ENCODE measurements around the gene YTHDC2. TPM values are rescaled to one million over a fixed set of nuclear protein-coding genes. Genes with fewer than 3 reads are reported as not detected.

Gene YTHDC2
- total RNA-seq, 1 experiment from 2014 or later = 21.3 TPM

GRCh38 chr5:113519412-113519811, 5.9 kb downstream of the YTHDC2 start:
- DNase-seq (ENCODE audit: low read depth) = no peak

GRCh38 chr5:113520429-113520828, 6.9 kb downstream of the YTHDC2 start:
- no peak for DNase-seq (ENCODE audit: low read depth)

- no peak for DNase-seq (ENCODE audit: low read depth)
These were observed 7.4 kb downstream of the YTHDC2 start for GRCh38 chr5:113520899-113521298.

DNA sequence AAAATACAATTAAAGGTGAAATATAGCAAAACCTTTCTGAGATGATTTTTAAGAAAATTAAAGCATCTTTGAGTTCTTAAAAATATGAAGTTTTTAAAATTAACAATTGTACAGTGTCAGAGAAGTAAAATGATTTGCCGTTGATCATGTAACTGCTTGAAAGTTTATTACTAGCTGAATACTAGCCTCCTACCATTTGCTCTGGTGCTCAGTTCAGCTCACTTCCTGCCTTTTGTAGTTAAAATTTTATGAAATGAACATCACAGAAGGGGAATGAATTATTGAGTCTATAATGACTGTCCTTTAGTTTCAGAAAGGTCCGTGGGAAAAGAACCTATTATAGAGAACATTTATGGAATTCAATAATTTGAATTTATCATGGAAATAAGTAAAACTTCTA, 9.7 kb downstream of the YTHDC2 start:
- DNase-seq (ENCODE audit: low read depth) = no peak

DNA sequence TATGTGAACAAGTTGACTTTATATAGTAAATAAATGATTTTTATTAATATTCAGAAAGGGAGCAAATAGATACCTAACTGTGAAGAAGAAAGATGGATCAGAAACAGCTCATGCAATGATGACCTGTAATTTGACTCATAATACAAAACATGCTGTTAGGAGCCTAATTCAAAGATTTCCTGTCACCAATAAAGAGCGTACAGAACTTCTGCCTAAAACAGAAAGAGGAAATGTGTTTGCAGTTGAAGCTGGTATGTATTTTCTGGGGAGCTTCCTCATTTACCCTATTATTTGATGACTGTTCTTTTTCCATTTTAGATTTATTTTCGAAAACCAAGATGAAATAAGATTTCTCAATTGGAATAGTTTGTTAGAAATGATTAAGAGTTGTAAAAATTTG, 11.4 kb downstream of the YTHDC2 start:
- no peak for DNase-seq (ENCODE audit: low read depth)

GRCh38 chr5:113526421-113526820, 12.9 kb downstream of the YTHDC2 start:
- DNase-seq (ENCODE audit: low read depth) = no peak

DNA sequence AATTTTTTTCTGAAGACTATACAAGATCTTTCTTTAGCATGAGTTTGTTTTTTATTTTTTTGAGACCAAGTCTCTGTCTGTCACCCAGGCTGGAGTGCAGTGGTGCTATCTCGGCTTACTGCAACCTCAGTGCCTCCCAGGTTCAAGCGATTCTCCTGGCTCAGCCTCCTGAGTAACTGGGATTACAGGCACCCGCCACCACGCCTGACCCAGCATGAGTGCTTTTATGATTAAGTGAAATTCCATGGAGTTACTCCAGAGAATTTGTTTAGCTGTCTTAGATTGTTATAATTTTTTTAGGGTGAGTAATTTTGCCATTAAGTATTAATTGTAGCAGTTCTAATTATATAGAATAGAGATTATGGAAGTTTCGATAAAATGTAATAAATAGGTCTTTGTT, 14.3 kb downstream of the YTHDC2 start:
- DNase-seq (ENCODE audit: low read depth) = no peak

GRCh38 chr5:113531481-113532159, 18.1 kb downstream of the YTHDC2 start:
- no peak for DNase-seq (ENCODE audit: low read depth)

DNA sequence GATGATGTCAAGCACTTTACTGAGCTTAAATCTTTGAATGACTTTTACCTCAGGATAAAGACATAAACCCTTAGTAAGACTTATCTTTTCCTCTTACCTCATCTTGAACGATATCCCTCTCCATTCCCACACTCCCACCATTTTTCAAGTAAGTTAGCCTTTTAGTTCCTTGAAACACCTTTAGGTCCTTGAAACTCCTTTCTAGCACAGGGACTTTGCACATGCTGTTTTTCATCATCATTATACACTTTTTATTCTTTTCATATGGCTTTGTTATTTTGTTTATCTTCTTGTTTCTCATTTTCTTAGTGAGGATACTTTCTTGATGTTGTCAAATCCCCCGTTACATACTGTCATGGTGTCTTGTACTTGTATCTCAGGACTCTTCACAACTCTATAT, 24.8 kb downstream of the YTHDC2 start:
- DNase-seq (ENCODE audit: low read depth) = no peak

- DNase-seq (ENCODE audit: low read depth) = peak; percentile 9
These were observed 33.2 kb downstream of the YTHDC2 start for GRCh38 chr5:113546703-113547183.

GRCh38 chr5:113548396-113548795, 34.9 kb downstream of the YTHDC2 start:
- DNase-seq (ENCODE audit: low read depth) = no peak

DNA sequence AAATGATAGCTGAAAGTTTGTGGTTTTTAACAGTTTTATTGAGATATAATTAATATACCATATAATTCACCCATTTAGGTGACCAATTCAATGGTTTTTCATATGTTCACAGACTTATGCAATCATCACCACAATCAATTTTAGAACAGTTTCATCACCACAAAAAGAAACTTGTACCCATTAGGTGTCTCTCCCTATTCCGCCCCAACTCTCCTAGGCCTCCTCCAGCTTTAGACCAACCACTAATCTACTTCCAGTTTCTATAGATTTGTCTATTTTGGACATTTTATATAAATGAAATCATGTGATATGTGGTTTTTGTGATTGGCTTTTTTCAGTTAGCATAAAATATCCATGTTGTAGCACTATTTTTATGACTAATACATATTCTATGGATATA, 38.6 kb downstream of the YTHDC2 start:
- no peak for DNase-seq (ENCODE audit: low read depth)

DNA sequence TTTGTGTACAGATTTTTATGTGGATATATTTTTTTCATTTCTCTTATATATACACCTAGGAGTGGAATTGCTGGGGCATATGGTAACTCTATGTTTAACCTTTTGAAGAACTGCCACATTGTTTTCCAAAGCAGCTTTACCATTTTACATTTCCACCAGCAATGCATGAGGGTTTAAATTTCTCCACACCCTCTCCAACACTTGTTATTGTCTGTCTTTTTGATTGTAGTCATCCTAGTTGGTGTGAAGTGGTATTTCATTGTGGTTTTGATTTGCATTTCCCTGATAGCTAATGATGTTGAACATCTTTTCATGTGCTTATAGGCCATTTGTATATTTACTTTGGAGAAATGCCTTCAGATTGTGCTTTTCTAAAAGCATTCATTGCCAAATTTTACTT, 39.1 kb downstream of the YTHDC2 start:
- DNase-seq (ENCODE audit: low read depth) = no peak

DNA sequence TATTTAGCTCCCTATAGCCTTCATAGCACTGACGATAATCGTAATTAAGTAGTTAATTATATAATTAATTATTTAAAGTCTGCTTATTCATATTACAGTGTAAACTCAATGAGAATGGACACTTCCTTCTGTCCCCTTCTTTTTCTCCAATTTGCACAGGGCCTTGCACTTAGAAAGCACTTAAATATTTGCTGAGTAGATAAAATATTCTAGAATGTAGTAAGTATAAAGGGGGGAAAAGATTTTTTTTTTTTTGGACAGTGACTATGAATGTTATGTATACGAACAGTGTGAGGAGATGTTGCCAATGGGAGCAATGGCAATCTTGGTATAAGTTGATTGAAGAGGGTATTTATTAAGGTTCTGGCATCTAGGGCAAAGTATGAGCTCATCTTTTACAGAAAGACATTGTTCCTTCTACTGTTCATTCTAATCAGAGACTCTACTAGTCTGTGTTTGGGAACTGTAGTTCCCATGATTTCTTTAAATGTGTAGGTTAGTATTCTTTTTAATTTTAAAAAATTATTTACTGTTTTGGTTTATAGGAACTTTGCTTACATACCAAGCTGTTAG, 49.4 kb downstream of the YTHDC2 start:
- no peak for DNase-seq (ENCODE audit: low read depth)

DNA sequence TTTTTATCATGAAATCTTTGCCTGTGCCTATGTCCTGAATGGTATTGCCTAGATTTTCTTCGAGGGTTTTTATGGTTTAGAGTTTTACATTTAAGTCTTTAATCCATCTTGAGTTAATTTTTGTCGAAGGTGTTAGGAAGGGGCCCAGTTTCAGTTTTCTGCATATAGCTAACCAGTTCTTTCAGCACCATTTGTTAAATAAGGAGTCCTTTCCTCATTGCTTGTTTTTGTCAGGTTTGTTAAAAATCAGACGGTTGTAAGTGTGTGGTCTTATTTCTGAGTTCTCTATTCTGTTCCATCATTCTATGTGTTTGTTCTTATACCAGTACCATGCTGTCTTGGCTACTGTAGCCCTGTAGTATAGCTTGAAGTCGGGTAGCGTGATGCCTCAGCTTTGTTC, 55.9 kb downstream of the YTHDC2 start:
- DNase-seq (ENCODE audit: low read depth) = no peak

DNA sequence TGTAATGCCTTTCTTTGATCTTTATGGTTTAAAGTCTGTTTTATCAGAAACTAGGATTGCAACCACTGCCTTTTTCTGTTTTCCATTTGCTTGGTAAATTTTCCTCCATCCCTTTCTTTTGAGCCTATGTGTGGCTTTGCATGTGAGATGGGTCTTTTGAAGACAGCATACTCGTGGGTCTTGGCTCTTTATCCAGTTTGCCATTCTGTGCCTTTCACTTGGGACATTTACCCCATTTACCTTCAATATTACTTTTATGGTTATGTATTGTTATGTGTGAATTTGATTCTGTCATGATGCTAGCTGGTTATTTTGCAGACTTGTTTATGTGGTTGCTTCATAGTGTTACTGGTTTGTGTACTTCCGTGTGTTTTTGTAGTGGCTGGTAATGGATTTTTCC, 59.2 kb downstream of the YTHDC2 start:
- DNase-seq (ENCODE audit: low read depth) = no peak

- DNase-seq (ENCODE audit: low read depth) = peak; percentile 97
These were observed 60.9 kb downstream of the YTHDC2 start for GRCh38 chr5:113574417-113574816.

DNA sequence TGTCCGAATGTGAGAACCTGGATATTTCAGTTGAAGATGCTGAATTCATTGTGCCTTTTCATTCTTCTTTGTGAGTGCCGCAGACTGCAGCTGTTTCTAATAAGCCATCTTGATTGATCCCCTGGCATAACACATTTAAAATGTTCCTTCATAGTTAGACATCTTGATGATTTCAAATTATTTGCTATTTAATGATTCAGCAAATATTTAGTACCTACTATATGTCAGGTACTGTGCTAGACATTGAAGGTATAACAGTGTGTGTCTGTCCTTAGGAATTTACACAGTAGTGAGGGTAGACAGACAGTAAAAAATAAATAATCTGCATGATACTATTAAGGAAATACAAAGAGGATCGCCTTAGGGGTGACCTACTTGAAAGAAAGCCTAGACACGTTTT, 61.6 kb downstream of the YTHDC2 start:
- no peak for DNase-seq (ENCODE audit: low read depth)

DNA sequence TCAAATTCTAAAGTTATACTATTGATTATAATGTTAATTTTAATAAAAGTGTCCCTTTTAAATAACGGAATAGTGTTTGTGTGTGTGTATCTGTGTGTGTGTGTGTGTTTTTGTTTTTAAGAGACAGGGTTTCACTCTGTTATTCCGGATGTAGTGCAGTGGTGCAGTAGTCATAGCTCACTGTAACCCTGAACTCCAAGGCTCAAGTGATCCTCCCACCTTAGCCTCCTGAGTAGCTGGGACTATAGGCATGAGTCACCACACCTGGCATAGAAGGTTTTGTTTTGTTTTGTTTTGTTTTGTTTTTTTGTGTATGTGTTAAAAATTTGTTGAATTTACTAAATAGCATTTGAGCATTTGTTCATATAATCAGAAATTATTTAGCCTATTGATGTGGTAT, 64.6 kb downstream of the YTHDC2 start:
- no peak for DNase-seq (ENCODE audit: low read depth)

GRCh38 chr5:113581388-113581787, 67.9 kb downstream of the YTHDC2 start:
- no peak for DNase-seq (ENCODE audit: low read depth)

DNA sequence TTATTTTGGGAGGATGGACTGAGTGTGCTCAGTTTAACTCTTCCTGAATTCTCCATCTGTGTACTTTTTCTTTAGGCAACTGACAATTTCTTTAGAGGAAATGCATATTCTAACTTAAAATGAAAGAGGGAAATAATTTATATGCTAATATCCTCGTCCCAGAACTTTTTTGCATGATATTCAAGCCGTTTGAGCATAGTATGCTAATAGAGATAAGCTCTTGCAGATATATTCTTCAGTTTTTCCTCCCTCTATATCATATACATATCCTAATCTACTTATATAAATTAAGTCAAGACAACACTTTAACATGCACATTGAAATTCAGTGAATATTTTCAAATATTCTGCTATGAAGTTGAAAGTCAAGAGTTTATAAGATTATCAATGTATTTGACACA, 84.7 kb downstream of the YTHDC2 start:
- no peak for DNase-seq (ENCODE audit: low read depth)

DNA sequence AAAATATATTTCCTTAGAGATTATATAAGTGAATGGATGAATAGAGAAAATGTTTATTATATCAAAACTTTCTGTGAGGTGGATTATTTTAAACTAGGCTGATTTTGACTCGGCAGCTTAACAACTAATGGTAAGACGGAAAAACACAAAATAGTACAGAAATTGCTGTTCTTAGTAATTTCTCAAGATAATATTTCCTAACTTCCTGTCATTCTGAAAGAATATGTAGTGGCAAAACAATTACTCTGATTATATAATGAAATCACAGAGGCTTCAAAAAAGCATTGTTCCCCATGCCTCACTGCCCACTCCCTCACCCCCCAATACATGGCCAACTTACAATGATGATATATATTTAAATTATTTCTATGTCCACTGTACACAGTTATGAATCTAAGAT, 85.4 kb downstream of the YTHDC2 start:
- DNase-seq (ENCODE audit: low read depth) = no peak

GRCh38 chr5:113600255-113600905, 86.9 kb downstream of the YTHDC2 start:
- no peak for DNase-seq (ENCODE audit: low read depth)

Measured in Daoy (cell line).